MM.1S (cell line): ENCODE measurements around the gene MAP3K20.

Experiments
- EZH2 ChIP-seq: fragments of 300-600 bp; sonication (generic); optimal IDR thresholded peaks from 2 replicates; pipeline ENCODE3; 2017; ENCODE audit warnings: low read depth, mild to moderate bottlenecking, antibody characterized with exemption, low read length, mixed read lengths
- TF ChIP-seq, protein P1 (sequence below): fragments of 300-600 bp; sonication (generic); IDR thresholded peaks from 2 replicates; pipeline ENCODE4 v1.5.1; 2016; ENCODE audit warnings: antibody characterized with exemption, low read length, mixed read lengths

DNA sequence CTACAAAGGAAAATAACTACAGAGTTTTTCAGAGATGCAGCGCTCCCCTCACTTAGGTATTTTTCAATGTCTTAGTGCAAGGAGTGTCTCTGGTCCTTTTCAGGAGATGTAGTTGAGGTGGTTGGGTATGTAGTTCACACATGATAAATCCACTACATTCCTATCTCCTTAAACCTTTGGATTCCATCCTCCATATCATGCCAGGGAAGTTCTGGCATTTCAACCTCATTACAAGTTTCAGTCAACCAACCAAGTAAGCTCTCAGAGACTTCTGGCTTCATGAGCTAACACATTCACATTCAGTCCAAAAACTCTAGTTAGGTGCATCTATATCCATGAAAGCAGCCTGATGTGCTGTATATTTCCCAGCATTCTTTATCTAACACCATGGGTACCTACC is 47.3 kb downstream of the MAP3K20 start:
- TF ChIP-seq EZH2, result no peak
- TF ChIP-seq, protein P1, sequence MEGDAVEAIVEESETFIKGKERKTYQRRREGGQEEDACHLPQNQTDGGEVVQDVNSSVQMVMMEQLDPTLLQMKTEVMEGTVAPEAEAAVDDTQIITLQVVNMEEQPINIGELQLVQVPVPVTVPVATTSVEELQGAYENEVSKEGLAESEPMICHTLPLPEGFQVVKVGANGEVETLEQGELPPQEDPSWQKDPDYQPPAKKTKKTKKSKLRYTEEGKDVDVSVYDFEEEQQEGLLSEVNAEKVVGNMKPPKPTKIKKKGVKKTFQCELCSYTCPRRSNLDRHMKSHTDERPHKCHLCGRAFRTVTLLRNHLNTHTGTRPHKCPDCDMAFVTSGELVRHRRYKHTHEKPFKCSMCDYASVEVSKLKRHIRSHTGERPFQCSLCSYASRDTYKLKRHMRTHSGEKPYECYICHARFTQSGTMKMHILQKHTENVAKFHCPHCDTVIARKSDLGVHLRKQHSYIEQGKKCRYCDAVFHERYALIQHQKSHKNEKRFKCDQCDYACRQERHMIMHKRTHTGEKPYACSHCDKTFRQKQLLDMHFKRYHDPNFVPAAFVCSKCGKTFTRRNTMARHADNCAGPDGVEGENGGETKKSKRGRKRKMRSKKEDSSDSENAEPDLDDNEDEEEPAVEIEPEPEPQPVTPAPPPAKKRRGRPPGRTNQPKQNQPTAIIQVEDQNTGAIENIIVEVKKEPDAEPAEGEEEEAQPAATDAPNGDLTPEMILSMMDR, result no peak
